ENCODE data around the gene BRD9.
"Not testable (repeated sequence)": the region's sequence is repeated elsewhere in the genome, so short reads cannot be mapped to it uniquely, and the experiment has no call there.

The BRD9 gene

DNA sequence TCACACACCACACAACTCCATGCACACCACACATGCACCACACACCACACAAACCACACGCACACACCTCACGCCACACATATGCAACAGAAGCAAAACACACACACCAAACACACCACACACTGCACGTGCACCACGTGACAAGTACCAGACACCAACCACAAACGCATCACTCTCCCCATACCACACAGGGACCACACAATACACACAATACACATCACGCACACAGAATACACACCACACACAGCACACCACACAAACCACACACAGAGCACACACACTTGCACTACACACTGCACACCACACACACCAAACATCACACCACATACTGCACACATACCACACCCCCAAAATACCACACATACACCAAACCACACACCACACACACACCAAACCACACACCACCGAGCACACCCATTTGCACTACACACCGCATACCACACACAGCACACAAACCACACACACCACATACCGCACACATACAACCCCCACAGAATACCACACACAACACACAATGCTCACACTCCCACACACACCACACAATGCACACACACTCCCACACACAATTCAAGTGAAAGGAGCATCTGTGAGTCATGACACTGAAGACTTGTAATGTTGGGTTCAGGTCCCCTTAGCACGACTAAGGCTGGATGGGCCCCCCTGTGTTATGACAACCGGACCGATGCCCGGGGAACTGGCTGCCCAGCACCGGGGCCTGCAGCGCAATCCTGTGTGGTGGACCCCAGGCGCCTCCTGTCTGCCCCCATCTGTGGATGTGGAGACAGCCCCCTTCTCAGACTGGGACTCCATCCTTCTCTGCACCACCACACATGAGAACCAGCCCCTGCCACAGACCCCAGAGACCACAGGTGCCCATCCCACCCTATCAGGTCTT is 35.8 kb downstream of the BRD9 start:
- no peak for DNase-seq (ENCODE audit: low read depth in 2 of 2)

DNA sequence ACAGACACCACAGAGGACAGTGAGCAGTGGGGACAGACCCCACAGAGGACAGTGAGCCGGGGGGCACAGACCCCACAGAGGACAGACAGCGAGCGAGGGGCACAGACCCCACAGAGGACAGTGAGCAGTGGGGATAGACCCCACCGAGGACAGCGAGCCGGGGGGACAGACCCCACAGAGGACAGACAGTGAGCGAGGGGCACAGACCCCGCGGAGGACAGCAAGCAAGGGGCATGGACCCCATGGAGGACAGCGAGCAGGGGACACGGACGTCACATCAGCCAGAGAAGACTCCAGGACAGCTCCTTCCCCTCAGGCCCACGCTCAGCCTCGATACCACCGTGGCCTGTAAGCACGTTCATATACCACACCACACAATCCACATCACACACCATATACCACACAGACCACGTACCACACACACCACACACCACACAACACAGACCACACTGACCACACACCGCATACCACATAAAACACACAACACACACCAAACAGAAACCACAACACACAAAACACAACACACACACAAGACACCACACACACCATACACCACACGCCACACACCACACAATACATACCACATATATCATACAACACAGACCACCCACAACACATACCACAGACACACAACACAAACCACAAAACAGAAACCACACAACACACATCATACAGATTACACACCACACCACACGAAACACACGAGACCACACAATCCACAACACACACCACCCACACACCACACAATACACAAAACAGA is 36.6 kb downstream of the BRD9 start:
- no peak for DNase-seq (ENCODE audit: low read depth in 2 of 2)

DNA sequence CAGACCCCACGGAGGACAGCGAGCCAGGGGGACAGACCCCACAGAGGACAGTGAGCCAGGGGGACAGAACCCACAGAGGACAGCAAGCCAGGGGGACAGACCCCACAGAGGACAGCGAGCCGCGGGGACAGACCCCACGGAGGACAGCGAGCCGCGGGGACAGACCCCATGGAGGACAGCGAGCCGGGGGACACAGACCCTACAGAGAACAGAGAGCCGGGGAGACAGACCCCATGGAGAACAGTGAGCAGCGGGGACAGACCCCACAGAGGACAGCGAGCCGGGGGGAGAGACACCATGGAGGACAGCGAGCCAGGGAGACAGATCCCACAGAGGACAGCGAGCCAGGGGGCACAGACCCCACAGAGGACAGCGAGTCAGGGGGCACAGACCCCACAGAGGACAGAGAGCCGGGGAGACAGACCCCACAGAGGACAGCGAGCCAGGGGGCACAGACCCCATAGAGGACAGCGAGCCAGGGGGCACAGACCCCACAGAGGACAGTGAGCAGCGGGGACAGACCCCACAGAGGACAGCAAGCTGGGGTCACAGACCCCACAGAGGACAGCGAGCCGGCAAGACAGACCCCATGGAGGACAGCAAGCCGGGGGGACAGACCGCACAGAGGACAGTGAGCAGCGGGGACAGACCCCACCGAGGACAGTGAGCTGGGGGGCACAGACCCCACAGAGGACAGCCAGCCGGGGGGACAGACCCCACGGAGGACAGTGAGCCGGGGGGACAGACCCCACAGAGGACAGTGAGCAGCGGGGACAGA is 37.4 kb downstream of the BRD9 start:
- DNase-seq (ENCODE audit: low read depth in 2 of 2): no peak

DNA sequence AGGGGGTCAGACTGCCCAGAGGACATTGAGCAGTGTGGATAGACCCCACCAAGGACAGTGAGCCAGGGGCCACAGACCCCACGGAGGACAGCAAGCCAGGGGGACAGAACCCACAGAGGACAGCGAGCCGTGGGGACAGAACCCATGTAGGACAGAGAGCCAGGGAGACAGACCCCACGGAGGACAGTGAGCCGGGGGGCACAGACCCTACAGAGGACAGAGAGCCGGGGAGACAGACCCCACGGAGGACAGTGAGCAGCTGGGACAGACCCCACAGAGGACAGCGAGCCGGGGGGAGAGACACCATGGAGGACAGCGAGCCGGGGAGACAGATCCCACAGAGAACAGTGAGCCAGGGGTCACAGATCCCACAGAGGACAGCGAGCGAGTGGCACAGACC is 38.4 kb downstream of the BRD9 start:
- no peak for DNase-seq (ENCODE audit: low read depth in 2 of 2)

DNA sequence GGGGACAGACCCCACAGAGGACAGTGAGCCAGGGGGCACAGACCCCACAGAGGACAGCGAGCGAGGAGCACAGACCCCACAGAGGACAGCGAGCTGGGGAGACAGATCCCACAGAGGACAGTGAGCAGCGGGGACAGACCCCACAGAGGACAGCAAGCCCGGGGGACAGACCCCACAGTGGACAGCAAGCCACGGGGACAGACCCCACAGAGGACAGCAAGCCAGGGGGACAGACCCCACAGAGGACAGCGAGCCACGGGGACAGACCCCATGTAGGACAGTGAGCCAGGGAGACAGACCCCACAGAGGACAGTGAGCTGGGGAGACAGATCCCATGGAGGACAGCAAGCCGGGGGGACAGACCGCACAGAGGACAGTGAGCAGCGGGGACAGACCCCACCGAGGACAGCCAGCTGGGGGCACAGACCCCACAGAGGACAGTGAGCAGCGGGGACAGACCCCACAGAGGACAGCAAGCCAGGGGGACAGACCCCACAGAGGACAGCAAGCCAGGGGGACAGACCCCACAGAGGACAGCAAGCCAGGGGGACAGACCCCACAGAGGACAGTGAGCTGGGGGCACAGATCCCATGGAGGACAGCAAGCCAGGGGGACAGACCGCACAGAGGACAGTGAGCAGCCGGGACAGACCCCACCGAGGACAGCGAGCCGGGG is 39.0 kb downstream of the BRD9 start:
- not testable (repeated sequence) for DNase-seq (ENCODE audit: low read depth in 2 of 2)

DNA sequence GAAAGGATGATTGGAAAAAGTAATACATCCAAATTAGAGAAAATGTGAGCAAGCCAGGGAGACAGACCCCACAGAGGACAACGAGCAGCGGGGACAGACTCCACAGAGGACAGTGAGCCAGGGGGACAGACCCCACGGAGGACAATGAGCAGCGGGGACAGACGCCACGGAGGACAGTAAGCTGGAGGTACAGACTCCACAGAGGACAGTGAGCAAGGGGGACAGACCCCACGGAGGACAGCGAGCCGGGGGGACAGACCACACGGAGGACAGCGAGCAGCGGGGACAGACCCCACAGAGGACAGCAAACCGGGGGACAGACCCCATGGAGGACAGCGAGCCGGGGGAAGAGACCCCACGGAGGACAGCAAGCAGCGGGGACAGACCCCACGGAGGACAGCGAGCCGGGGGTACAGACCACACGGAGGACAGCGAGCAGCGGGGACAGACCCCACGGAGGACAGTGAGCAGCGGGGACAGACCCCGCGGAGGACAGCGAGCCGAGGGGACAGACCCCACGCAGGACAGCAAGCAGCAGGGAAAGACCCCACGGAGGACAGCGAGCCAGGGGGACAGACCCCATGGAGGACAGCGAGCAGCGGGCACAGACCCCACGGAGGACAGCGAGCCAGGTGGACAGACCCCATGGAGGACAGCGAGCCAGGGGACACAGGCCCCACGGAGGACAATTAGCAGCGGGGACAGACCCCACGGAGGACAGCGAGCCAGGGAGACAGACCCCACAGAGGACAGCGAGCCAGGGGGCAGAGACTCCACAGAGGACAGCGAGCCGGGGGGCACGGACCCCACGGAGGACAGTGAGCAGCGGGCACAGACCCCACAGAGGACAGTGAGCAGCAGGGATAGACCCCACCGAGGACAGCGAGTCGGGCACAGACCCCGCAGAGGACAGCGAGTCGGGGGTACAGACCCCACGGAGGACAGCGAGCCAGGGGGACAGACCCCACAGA is 39.9 kb downstream of the BRD9 start:
- DNase-seq (ENCODE audit: low read depth in 2 of 2): no peak

DNA sequence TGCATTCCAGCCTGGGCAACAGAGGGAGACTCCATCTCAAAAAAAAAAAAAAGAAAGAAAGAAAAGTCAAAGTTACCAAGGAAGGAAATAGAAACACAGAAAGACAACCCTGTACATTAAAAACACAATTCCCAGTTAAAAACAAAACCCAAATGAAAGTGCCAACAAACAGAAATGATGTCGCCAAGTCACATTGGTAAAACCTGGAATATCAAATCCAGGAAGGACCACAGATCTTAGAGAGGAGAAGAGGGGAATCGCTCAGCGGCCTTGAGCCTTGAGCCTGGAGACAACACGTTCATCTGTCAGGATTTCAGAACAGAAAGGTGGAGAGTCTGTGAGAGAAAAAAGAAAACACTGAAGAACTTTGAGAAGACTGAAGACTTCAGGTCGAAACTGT is 40.6 kb downstream of the BRD9 start:
- DNase-seq (ENCODE audit: low read depth in 2 of 2): no peak

DNA sequence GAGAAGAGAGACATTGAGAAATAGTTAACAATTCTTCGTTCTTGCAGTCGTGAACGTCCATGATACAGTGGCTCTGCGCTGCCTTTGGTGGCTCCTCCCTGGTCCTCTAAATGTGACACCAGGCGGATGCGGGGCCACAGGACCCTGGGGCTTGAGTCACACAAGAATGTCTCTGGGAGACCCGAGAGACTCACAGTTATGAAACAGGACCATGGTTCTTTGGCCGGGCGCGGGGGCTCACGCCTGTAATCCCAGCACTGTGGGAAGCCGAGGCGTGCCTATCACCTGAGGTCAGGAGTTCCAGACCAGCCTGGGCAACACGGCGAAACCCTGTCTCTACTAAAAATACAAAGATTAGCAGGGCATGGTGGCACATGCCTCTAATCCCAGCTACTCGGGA is 41.0 kb downstream of the BRD9 start:
- DNase-seq (ENCODE audit: low read depth in 2 of 2): no peak

DNA sequence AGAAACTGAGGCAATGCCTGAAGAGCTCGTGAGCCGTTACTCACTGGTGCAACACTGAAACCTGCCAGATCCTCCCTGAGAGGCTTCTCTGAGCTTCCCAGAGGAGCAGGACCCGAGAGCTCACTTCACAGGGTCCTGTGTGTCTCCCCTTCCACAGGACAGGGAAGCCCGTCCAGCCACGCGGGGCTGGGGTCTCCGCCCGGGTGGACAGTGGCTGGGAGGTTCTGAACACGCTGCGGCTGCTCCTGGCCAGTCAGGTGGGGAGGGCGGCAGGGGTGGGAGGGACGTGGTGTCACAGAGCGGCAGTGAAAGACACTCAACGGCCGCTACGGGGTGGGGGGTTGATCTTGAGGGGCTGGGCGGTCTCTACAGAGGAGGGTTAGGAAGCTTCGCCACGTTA is 41.5 kb downstream of the BRD9 start:
- DNase-seq (ENCODE audit: low read depth in 2 of 2): no peak

DNA sequence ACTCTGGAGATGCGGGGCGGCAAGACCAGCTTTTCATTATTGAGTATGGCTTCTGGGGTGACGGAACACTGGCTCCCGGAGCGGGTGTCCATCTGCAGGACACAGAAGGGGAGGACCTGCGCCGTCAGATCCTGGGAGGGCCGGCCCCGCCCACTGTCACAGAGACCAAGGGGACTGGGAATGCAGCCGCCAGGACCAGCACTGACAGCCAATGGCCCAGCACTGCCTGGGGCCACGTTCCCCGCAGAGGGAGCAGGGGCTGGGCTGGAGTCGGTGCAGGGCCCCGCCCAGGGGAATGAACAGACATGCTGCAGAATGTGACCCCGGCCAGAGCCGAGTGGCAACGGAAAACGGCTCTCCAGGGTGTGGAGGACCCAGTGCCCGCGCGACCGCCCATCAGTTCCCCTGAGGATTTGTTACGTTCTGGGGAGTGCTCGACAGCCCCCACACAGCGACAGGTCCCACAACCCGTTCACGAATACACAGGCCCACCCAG is 42.0 kb downstream of the BRD9 start, which contains the start of gene ZDHHC11:
ZDHHC11 (minus strand) TSS at position 476 of the 496 bp plus-strand sequence; CDS start at position 92, 384 bp downstream.
- DNase-seq (ENCODE audit: low read depth in 2 of 2): no peak

DNA sequence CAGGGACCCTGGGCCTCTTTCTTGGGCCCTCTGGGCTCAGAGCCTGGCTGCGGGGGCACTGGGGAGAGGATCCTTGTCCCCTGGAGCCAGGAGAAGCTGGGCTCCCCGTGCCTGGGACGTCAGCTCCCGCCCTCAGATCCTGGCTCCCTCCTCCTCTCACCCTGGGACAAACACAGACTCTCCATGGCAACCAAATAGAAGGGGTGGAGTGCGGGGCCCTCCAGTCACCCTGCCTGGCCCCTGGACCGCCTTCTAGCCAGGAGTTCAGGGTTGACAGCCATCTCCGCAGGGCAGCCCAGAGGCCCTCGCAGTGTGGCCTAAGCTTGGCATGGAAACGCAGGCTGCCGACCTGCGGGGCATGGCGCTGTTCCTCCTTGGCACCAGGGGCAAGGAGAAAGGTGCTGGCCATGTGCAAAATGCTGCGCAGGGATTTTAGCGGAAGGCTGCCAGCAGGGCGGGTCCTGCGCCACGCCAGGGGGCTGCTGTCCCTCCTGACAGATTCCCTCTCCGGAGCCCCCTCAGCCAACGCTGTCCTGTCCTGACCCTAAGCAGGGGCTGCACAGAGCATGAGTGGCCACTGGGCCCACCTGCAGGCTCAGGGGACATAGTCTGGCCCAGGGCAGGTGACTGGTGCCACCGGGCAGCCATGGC is 42.8 kb downstream of the BRD9 start:
- DNase-seq (ENCODE audit: low read depth in 2 of 2): no peak

DNA sequence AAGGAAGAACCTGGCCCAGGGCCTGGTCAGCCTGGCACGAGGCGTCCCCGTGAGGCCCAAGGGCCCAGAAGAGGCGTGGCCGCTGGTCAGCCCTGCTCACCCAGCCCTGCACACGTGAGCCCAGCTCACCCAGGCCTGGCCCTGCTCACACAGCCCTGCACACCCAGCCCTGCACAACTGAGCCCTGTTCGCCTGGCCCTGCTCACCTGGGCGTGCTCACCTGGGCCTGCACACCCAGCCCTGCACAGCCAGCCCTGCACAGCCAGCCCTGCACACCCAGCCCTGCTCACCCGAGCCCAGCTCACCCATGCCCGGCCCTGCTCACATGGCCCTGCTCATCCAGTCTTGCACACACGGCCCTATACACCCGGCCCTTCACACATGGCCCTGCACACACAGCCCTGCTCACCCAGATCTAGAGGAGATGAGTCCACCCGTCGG is 43.9 kb downstream of the BRD9 start:
- DNase-seq (ENCODE audit: low read depth in 2 of 2): no peak

DNA sequence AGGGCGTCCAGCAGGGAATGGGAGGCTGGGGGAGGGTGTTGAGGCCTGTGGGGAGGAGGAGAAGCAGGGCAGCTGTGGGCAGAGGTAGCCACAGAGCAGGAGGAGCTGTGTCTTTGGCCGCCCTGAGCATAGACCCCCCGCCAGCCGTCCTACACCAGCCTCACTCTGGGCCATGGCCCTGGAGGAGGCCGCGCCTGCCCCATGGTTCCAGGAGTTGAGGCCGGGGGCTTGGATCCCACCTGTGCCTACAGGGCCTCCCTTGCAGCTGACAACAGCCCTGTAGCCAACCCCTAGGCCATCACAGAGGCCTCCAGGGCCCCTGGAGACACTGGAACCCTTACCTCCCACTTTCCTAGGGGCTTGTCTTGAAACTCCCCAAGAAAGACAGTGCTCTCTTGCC is 44.9 kb downstream of the BRD9 start:
- DNase-seq (ENCODE audit: low read depth in 2 of 2): not testable (repeated sequence)

DNA sequence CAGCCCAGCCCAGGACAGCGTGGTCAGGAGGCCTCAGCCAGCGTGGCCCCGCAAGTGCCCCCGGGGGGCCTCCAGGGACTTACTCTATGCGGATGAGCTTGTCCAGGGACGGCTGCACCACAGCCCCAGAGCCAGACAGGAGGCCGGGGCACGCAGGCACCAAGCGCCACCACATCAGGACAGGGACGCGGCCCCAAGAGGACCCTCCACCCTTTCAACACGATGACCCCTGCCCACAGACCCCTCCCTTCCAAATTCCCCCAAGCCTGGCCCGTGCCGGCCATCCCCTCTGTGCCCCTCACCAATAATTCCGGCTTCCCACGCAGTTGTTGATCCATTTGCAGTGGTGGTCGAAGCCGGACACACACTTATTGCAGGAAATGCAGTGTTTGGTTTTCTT is 45.4 kb downstream of the BRD9 start:
- DNase-seq (ENCODE audit: low read depth in 2 of 2): not testable (repeated sequence)

DNA sequence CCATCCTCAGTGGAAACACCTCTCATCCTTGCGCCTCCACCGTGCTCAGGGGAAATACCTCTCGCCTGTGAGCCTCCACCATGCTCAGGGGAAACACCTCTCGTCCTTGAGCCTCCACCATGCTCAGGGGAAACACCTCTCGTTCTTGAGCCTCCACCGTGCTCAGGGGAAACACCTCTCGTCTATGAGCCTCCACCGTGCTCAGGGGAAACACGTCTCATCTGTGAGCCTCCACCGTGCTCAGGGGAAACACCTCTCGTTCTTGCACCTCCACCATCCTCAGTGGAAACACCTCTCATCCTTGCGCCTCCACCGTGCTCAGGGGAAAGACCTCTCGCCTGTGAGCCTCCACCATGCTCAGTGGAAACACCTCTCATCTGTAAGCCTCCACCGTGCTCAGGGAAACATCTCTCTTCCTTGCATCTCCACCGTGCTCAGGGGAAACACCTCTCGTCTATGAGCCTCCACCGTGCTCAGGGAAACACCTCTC is 46.0 kb downstream of the BRD9 start:
- DNase-seq (ENCODE audit: low read depth in 2 of 2): not testable (repeated sequence)

DNA sequence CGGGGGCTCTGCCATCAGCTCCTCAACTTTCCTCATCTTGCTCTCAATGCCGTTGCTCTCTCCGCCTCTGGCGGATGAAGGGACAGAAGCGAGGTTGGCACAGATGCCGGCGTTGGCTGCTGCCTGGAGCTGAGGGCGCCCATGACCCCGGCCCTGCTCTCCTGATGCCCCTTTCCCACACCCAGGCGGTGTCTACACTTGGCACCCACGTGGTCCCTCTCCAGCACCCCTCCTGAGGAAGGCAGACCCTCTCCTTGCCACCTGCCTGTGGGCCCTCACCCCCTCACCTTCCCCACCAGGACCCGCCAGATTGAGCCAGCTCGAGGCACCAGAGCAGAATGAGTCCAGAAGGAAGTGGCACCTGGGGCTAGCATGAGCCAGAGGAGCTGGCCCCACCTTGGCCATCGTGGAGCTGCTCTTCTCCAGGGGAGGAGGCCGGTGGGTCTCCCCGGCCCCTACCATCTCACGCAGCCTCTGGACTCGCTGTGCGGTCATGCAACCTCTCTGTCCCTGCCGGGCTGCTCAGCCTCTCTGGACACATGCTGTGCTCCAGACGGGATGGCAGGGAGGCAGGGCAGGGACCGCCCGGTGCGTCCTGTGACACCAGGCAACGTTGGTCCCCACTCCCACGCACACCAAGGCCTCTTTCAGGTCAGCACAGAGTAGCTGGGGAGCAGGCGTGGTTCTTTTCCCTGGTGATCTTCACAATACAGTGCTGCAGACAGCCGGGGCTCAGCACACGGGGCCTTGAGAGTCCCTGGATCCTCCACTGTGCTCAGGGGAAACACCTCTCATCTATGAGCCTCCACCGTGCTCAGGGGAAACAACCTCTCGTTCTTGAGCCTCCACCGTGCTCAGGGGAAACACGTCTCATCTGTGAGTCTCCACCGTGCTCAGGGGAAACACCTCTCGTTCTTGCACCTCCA is 46.7 kb downstream of the BRD9 start:
- not testable (repeated sequence) for DNase-seq (ENCODE audit: low read depth in 2 of 2)

DNA sequence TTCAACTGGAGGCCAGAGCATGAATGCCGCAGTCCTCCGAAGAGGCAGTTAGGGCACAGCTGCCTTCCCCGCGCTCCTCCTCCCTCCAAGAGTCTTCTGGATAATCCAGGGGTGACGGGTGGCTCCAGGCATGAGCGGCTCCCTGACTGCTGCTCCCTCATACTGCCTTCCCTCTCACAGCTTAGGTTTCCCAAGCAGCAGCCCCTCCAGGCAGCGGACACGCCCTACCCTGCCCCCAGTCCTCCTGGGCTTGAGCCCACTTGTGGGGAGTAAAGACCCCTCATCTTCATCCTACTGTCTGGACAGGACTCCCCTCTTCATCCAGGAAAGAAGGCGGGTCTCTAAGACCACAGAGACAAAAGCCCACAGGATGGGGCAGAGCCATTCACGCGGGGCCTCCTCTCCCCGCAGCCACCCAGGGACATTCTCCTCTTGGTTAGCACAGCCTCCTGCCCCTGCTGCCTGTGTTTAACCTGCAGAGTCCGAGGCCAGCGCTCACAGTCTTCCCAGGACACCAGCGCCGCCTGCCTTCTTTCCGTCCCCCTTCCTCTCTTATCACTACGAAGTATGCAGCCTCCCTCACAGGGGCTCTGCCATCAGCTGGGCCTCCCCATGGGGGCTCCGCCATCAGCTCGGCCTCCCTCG is 47.4 kb downstream of the BRD9 start:
- DNase-seq (ENCODE audit: low read depth in 2 of 2): not testable (repeated sequence)

DNA sequence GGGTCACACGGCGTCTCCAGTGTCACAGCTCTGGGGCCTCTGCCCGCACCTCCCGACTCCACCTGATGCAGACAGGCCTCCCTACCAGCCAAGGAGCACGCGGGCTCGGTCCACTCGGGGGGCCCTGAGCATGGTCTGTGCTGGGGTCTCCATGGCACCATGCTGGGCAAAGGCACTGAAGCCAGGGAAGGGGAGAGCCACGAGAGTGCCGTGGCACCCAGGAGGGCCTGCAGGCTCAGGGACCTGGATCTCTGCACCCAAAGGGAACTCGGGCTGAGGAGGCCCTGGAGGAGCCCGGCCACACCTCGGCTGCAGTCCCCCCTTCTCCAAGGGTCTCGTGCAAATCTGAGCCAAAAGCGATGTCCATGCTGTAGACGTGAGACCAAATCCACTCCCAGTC is 48.2 kb downstream of the BRD9 start:
- not testable (repeated sequence) for DNase-seq (ENCODE audit: low read depth in 2 of 2)
